Keratinocyte (primary cell): ENCODE results near the gene KANK2.

ENCODE experiments used
- CTCF ChIP-seq, 3 experiments: IDR thresholded peaks in 1 of 3; conservative IDR thresholded peaks in 1 of 3; optimal IDR thresholded peaks in 1 of 3; 2 replicates in 2 of 3; 3 replicates in 1 of 3; pipeline versions ENCODE3 to v1.5.1; 2011; ENCODE audit warnings: low read length in 3 of 3, mild to moderate bottlenecking in 3 of 3, moderate library complexity in 2 of 3, control low read depth in 1 of 3, inconsistent platforms in 1 of 3; ENCODE audit not compliant: insufficient read depth in 2 of 3; ENCODE audit errors: extremely low read depth in 1 of 3
- EZH2 ChIP-seq: IDR thresholded peaks from one replicate; pipeline ENCODE4 v1.6.1; 2012; ENCODE audit warnings: inconsistent platforms, mild to moderate bottlenecking, low read length, moderate library complexity

GRCh38 chr19:11116507-11116906 is 80.8 kb downstream of the KANK2 start:
- no peak for TF ChIP-seq EZH2
- no peak for TF ChIP-seq CTCF (optimal IDR thresholded peaks at IDR 0.05 in 1 of 3, IDR thresholded peaks at IDR 0.05 in 1 of 3, conservative IDR thresholded peaks at IDR 0.05 in 1 of 3; ENCODE audit: extremely low read depth in 1 of 3, insufficient read depth in 2 of 3, low read length in 3 of 3)
